Mesenchymal stem cell (in vitro differentiated cells and primary cell): ENCODE data around the gene GAS2L3. TPM values are rescaled to one million over a fixed set of nuclear protein-coding genes. Genes with fewer than 3 reads are reported as not detected.

ENCODE experiments used
- DNase-seq: peaks from one replicate; pipeline ENCODE4 v3.0.0-alpha.2; 2013
- H2AFZ ChIP-seq: one replicate; pipeline ENCODE4 v1.6.1; 2013; ENCODE audit warnings: low read depth, mild to moderate bottlenecking, control low read depth, inconsistent platforms, low read length, moderate library complexity
- H2AK5ac ChIP-seq: 2 replicates; pipeline ENCODE4 v1.6.1; 2013; ENCODE audit warnings: low read length, moderate library complexity, mild to moderate bottlenecking, inconsistent platforms; ENCODE audit not compliant: severe bottlenecking
- H2BK120ac ChIP-seq: one replicate; pipeline ENCODE4 v1.6.1; 2013; ENCODE audit warnings: low read depth, mild to moderate bottlenecking, inconsistent platforms, low read length, moderate library complexity
- H2BK12ac ChIP-seq, 2 experiments: one replicate each; pipeline ENCODE4 v1.6.1; 2013; ENCODE audit warnings: inconsistent platforms in 2 of 2, low read length in 2 of 2, mild to moderate bottlenecking in 2 of 2, moderate library complexity in 2 of 2, control low read depth in 1 of 2
- H2BK15ac ChIP-seq: one replicate; pipeline ENCODE4 v1.6.1; 2013; ENCODE audit warnings: mild to moderate bottlenecking, low read depth, inconsistent platforms; ENCODE audit not compliant: poor library complexity, severe bottlenecking
- H2BK5ac ChIP-seq: 2 replicates; pipeline ENCODE4 v1.6.1; 2013; ENCODE audit warnings: low read depth, mild to moderate bottlenecking, low read length, control low read depth, inconsistent platforms; ENCODE audit not compliant: poor library complexity, severe bottlenecking
- H3K14ac ChIP-seq, 2 experiments: one replicate each; pipeline ENCODE4 v1.6.1; 2013; ENCODE audit warnings: inconsistent platforms in 2 of 2, low read length in 2 of 2, control low read depth in 1 of 2, mild to moderate bottlenecking in 1 of 2, moderate library complexity in 1 of 2
- H3K18ac ChIP-seq, 2 experiments: one replicate each; pipeline ENCODE4 v1.6.1; 2013; ENCODE audit warnings: inconsistent platforms in 2 of 2, low read length in 2 of 2, control low read depth in 1 of 2, low read depth in 1 of 2, mild to moderate bottlenecking in 1 of 2
- H3K23ac ChIP-seq, 2 experiments: one replicate each; pipeline ENCODE4 v1.6.1; 2013; ENCODE audit warnings: inconsistent platforms in 2 of 2, low read length in 2 of 2, mild to moderate bottlenecking in 2 of 2, moderate library complexity in 2 of 2, control low read depth in 1 of 2
- H3K27ac ChIP-seq: 2 replicates; pipeline ENCODE4 v1.5.1; 2013; ENCODE audit warnings: mild to moderate bottlenecking, moderate library complexity, low read length, control low read depth, inconsistent platforms; ENCODE audit not compliant: poor library complexity, severe bottlenecking
- H3K27me3 ChIP-seq, 2 experiments: 2 replicates each; pipeline versions ENCODE4 v1.6.1 to v1.7.0; 2013; ENCODE audit warnings: low read length in 2 of 2, mild to moderate bottlenecking in 2 of 2, moderate library complexity in 2 of 2, control low read depth in 1 of 2, inconsistent platforms in 1 of 2; ENCODE audit not compliant: control insufficient read depth in 1 of 2, insufficient read depth in 1 of 2
- H3K36me3 ChIP-seq, 2 experiments: 2 replicates each; pipeline versions ENCODE4 v1.6.1 to v1.7.0; 2013; ENCODE audit warnings: low read length in 2 of 2, control low read depth in 1 of 2, inconsistent platforms in 1 of 2, low read depth in 1 of 2, mild to moderate bottlenecking in 1 of 2; ENCODE audit not compliant: insufficient read depth in 2 of 2, control insufficient read depth in 1 of 2
- H3K4ac ChIP-seq, 2 experiments: one replicate each; pipeline ENCODE4 v1.6.1; 2013; ENCODE audit warnings: inconsistent platforms in 2 of 2, low read length in 2 of 2, mild to moderate bottlenecking in 2 of 2, moderate library complexity in 2 of 2, control low read depth in 1 of 2, low read depth in 1 of 2
- H3K4me1 ChIP-seq: 2 replicates; pipeline ENCODE4 v1.6.1; 2013; ENCODE audit warnings: low read depth, low read length, control low read depth; ENCODE audit not compliant: control insufficient read depth, insufficient read depth
- H3K4me2 ChIP-seq: 2 replicates; pipeline ENCODE4 v1.6.1; 2013; ENCODE audit warnings: low read length, mild to moderate bottlenecking, inconsistent platforms; ENCODE audit not compliant: poor library complexity, severe bottlenecking
- H3K4me3 ChIP-seq, 2 experiments: 2 replicates each; pipeline versions ENCODE4 v1.5.1 to v1.7.0; 2013; ENCODE audit warnings: low read length in 2 of 2, mild to moderate bottlenecking in 2 of 2, control low read depth in 1 of 2, low read depth in 1 of 2; ENCODE audit not compliant: insufficient read depth in 1 of 2
- H3K79me1 ChIP-seq: replicated peaks from 2 replicates; pipeline ENCODE4 v1.6.1; 2013; ENCODE audit warnings: mild to moderate bottlenecking, control low read depth, low read length, inconsistent platforms; ENCODE audit not compliant: poor library complexity, severe bottlenecking
- H3K9ac ChIP-seq: 2 replicates; pipeline ENCODE4 v1.7.0; 2013; ENCODE audit warnings: mild to moderate bottlenecking, low read length, moderate library complexity
- H3K9me3 ChIP-seq: 2 replicates; pipeline ENCODE4 v1.7.0; 2013; ENCODE audit warnings: mild to moderate bottlenecking, low read length; ENCODE audit not compliant: control insufficient read depth
- H4K8ac ChIP-seq: one replicate; pipeline ENCODE4 v1.6.1; 2013; ENCODE audit warnings: inconsistent platforms, mild to moderate bottlenecking, low read length, moderate library complexity
- H4K91ac ChIP-seq: one replicate; pipeline ENCODE4 v1.6.1; 2013; ENCODE audit warnings: mild to moderate bottlenecking, low read length, inconsistent platforms
- WGBS: methylation state at CpG from one replicate; pipeline ENCODE4 v1.1.7; 2013; ENCODE audit warnings: mixed read lengths; 5-methylcytosine and 5-hydroxymethylcytosine counted together
- small RNA-seq: library from polyadenylated mRNA; stranded (forward); fragments of <200 nt; extraction: miRNeasy Mini kit (QIAGEN cat#:217004); gene quantifications from one replicate; pipeline ENCODE3, GENCODE V24; 2013; ENCODE audit warnings: low read depth

The GAS2L3 gene

GRCh38 chr12:100674036-100674888 is 100.8 kb downstream of the GAS2L3 start:
- no peak overlapping the region for H3K4me2 ChIP-seq
- peaks cover 9% of the 10 kb centered on the region for H3K4me1 ChIP-seq
- no peak overlapping the region for H4K8ac ChIP-seq
- H2BK5ac ChIP-seq, result no peak overlapping the region
- H3K9me3 ChIP-seq, result no peaks in the 10 kb centered on the region
- H2BK120ac ChIP-seq, result no peak overlapping the region
- no peaks in the 10 kb centered on the region for H3K36me3 ChIP-seq
- H2AFZ ChIP-seq, result no peak overlapping the region
- no peak overlapping the region for H4K91ac ChIP-seq
- H2BK15ac ChIP-seq, result no peak overlapping the region
- peak overlapping the region; percentile 25 for H2AK5ac ChIP-seq
- no peak for DNase-seq
- H3K4ac ChIP-seq, result no peak overlapping the region
- no peak overlapping the region for H3K27ac ChIP-seq
- H3K9ac ChIP-seq, result no peak overlapping the region
- no peak overlapping the region for H3K4me3 ChIP-seq
- no peak overlapping the region for H3K14ac ChIP-seq
- H2BK12ac ChIP-seq, result no peak overlapping the region
- no peak overlapping the region for H3K23ac ChIP-seq
- H3K27me3 ChIP-seq, result peaks cover 7 to 45% of the 10 kb centered on the region in 2 experiments
- H3K18ac ChIP-seq, result no peak overlapping the region
- no peaks in the 10 kb centered on the region for H3K79me1 ChIP-seq
- WGBS, result 75% methylated on average over 6 of the region's 7 CpGs

Small RNAs within 50 kb of the gene (small RNA-seq; reads per million reads assigned to genes)
- not detected for gene AC010200.2
